HepG2 (cell line): ENCODE results near the gene TRMT1. TPM values are rescaled to one million over a fixed set of nuclear protein-coding genes. Genes with fewer than 3 reads are reported as not detected.

Experiments
- ELF4 ChIP-seq: sonication (generic); formaldehyde crosslinking; IDR thresholded peaks from 2 replicates; pipeline ENCODE4 v1.5.0; 2020; ENCODE audit warnings: missing genetic modification reagents, mild to moderate bottlenecking, moderate library complexity, borderline replicate concordance
- ETS1 ChIP-seq: sonication (generic); formaldehyde crosslinking; IDR thresholded peaks from 2 replicates; pipeline ENCODE4 v1.4.0; 2020; ENCODE audit warnings: missing genetic modification reagents
- HNRNPLL ChIP-seq: fragments of 200-400 bp; formaldehyde crosslinking; IDR thresholded peaks from 2 replicates; pipeline ENCODE4 v1.6.1; 2017; ENCODE audit warnings: mild to moderate bottlenecking, low read depth, low read length; ENCODE audit not compliant: poor library complexity, severe bottlenecking
- KDM1A ChIP-seq: IDR thresholded peaks from 2 replicates; pipeline ENCODE4 v1.6.1; 2016; ENCODE audit warnings: missing compliant biosample characterization
- LCORL ChIP-seq, 2 experiments: fragments of 450-650 bp in 1 of 2; sonication (generic) in 1 of 2; formaldehyde crosslinking in 1 of 2; IDR thresholded peaks; 2 replicates each; pipeline versions ENCODE4 v1.5.0 to v1.6.1; 2017 to 2020; ENCODE audit warnings: antibody characterized with exemption in 1 of 2, missing genetic modification reagents in 1 of 2
- PHF5A ChIP-seq: IDR thresholded peaks from one replicate; pipeline ENCODE4 v1.6.1; 2018; ENCODE audit warnings: low read depth, missing genetic modification reagents; ENCODE audit not compliant: unreplicated experiment
- RCOR2 ChIP-seq: IDR thresholded peaks from 2 replicates; pipeline ENCODE4 v1.6.1; 2016; ENCODE audit warnings: missing biosample characterization, missing genetic modification reagents
- ZBTB20 ChIP-seq: sonication (generic); formaldehyde crosslinking; IDR thresholded peaks from 2 replicates; pipeline ENCODE4 v1.8.1; 2023; ENCODE audit warnings: missing genetic modification reagents, low read depth, mild to moderate bottlenecking, borderline replicate concordance
- ZFP62 ChIP-seq: sonication (generic); formaldehyde crosslinking; IDR thresholded peaks from 2 replicates; pipeline ENCODE4 v1.4.0; 2020; ENCODE audit warnings: missing genetic modification reagents
- ZFY ChIP-seq: sonication (generic); formaldehyde crosslinking; IDR thresholded peaks from 2 replicates; pipeline ENCODE4 v1.4.0; 2020; ENCODE audit warnings: missing genetic modification reagents
- ZNF292 ChIP-seq: sonication (generic); formaldehyde crosslinking; IDR thresholded peaks from 2 replicates; pipeline ENCODE4 v1.8.1; 2022; ENCODE audit warnings: mild to moderate bottlenecking, low read depth, missing genetic modification reagents, borderline replicate concordance
- ZNF329 ChIP-seq: sonication (generic); formaldehyde crosslinking; IDR thresholded peaks from 2 replicates; pipeline ENCODE4 v1.9.0; 2021; ENCODE audit warnings: low read depth, mild to moderate bottlenecking, missing genetic modification reagents
- ZNF574 ChIP-seq: sonication (generic); formaldehyde crosslinking; IDR thresholded peaks from 2 replicates; pipeline ENCODE4 v1.4.0; 2020; ENCODE audit warnings: missing genetic modification reagents
- ZNF737 ChIP-seq: sonication (generic); formaldehyde crosslinking; IDR thresholded peaks from 2 replicates; pipeline ENCODE4 v1.5.0; 2020; ENCODE audit warnings: missing genetic modification reagents, mild to moderate bottlenecking, borderline replicate concordance
- polyA plus RNA-seq, 8 experiments: library from polyadenylated mRNA; depleted of rRNA in 3 of 8; stranded (reverse) in 7 of 8; unstranded in 1 of 8; fragments of >200 nt; fragmentation: Illumina TruSeq in 4 of 8; extraction: Trizol in 4 of 8; gene quantifications; 2 replicates each; pipeline versions ENCODE4 v1.2.1 to v1.2.3, GENCODE V29; 2011 to 2016; ENCODE audit warnings: low read depth in 4 of 8, missing spikeins in 1 of 8, mixed read lengths in 1 of 8; ENCODE audit not compliant: insufficient read depth in 1 of 8
- total RNA-seq, 5 experiments: library from RNA; depleted of rRNA; stranded (reverse); fragments of >200 nt; fragmentation: Illumina TruSeq; extraction: Trizol; gene quantifications; 2 replicates each; pipeline ENCODE4 v1.2.3, GENCODE V29; 2016; ENCODE audit warnings: low read depth in 1 of 5
- TF ChIP-seq, protein P1 (sequence below): sonication (generic); formaldehyde crosslinking; IDR thresholded peaks from 2 replicates; pipeline ENCODE4 v1.5.0; 2020; ENCODE audit warnings: missing genetic modification reagents
- TF ChIP-seq, protein P2 (sequence below): sonication (generic); formaldehyde crosslinking; IDR thresholded peaks from 2 replicates; pipeline ENCODE4 v1.9.0; 2021; ENCODE audit warnings: missing genetic modification reagents, mild to moderate bottlenecking, borderline replicate concordance
- TF ChIP-seq, protein P3 (sequence below): sonication (generic); formaldehyde crosslinking; IDR thresholded peaks from 2 replicates; pipeline ENCODE4 v1.5.1; 2020; ENCODE audit warnings: mild to moderate bottlenecking, missing genetic modification reagents, moderate library complexity

TRMT1 gene
- total and polyA plus RNA-seq, 2 of the 13 experiments (the other 11 are each of a cell fraction or from before 2014, with no cell fraction given) = 35.5 to 44.1 TPM

- TF ChIP-seq ZNF292 (no peak), ZFP62 (CRISPR knock-in tag) (no peak), ETS1 (no peak), ZFY (CRISPR knock-in tag) (peak; percentile 84), KDM1A (CRISPR knock-in tag) (peak; percentile 99), ELF4 (CRISPR knock-in tag) (peak; percentile 50; the same call in 1 of the 2 replicates), ZBTB20 (CRISPR knock-in tag) (no peak; the same call in 1 of the 2 replicates), RCOR2 (peak; percentile 97), ZNF574 (CRISPR knock-in tag) (peak; percentile 97), ZNF329 (CRISPR knock-in tag) (no peak), PHF5A (CRISPR knock-in tag) (peak; percentile 44), LCORL (IDR thresholded peaks at IDR 0.05) (no peak), LCORL (CRISPR knock-in tag; IDR thresholded peaks at IDR 0.05) (no peak), ZNF737 (no peak), HNRNPLL (no peak)
- TF ChIP-seq, protein P1, sequence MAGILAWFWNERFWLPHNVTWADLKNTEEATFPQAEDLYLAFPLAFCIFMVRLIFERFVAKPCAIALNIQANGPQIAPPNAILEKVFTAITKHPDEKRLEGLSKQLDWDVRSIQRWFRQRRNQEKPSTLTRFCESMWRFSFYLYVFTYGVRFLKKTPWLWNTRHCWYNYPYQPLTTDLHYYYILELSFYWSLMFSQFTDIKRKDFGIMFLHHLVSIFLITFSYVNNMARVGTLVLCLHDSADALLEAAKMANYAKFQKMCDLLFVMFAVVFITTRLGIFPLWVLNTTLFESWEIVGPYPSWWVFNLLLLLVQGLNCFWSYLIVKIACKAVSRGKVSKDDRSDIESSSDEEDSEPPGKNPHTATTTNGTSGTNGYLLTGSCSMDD (CRISPR knock-in tag) = no peak
- TF ChIP-seq, protein P2, sequence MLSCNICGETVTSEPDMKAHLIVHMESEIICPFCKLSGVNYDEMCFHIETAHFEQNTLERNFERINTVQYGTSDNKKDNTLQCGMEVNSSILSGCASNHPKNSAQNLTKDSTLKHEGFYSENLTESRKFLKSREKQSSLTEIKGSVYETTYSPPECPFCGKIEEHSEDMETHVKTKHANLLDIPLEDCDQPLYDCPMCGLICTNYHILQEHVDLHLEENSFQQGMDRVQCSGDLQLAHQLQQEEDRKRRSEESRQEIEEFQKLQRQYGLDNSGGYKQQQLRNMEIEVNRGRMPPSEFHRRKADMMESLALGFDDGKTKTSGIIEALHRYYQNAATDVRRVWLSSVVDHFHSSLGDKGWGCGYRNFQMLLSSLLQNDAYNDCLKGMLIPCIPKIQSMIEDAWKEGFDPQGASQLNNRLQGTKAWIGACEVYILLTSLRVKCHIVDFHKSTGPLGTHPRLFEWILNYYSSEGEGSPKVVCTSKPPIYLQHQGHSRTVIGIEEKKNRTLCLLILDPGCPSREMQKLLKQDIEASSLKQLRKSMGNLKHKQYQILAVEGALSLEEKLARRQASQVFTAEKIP = no peak
- TF ChIP-seq, protein P3, sequence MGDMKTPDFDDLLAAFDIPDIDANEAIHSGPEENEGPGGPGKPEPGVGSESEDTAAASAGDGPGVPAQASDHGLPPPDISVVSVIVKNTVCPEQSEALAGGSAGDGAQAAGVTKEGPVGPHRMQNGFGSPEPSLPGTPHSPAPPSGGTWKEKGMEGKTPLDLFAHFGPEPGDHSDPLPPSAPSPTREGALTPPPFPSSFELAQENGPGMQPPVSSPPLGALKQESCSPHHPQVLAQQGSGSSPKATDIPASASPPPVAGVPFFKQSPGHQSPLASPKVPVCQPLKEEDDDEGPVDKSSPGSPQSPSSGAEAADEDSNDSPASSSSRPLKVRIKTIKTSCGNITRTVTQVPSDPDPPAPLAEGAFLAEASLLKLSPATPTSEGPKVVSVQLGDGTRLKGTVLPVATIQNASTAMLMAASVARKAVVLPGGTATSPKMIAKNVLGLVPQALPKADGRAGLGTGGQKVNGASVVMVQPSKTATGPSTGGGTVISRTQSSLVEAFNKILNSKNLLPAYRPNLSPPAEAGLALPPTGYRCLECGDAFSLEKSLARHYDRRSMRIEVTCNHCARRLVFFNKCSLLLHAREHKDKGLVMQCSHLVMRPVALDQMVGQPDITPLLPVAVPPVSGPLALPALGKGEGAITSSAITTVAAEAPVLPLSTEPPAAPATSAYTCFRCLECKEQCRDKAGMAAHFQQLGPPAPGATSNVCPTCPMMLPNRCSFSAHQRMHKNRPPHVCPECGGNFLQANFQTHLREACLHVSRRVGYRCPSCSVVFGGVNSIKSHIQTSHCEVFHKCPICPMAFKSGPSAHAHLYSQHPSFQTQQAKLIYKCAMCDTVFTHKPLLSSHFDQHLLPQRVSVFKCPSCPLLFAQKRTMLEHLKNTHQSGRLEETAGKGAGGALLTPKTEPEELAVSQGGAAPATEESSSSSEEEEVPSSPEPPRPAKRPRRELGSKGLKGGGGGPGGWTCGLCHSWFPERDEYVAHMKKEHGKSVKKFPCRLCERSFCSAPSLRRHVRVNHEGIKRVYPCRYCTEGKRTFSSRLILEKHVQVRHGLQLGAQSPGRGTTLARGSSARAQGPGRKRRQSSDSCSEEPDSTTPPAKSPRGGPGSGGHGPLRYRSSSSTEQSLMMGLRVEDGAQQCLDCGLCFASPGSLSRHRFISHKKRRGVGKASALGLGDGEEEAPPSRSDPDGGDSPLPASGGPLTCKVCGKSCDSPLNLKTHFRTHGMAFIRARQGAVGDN (CRISPR knock-in tag) = peak; percentile 80
Observed at GRCh38 chr19:13116282-13117175, at the start of gene TRMT1 (continued).
